Body of pancreas (tissue), 4 donors: ENCODE results near the gene GPR132. TPM values are rescaled to one million over a fixed set of nuclear protein-coding genes. Genes with fewer than 3 reads are reported as not detected.

Experiments
- ATAC-seq: fragments of 150-250 bp; one replicate; pipeline ENCODE4 v1.9.1; 2016
- DNase-seq, 4 donors: peaks; one replicate each; pipeline ENCODE4 v3.0.0-alpha.2; 2019
- H3K27ac ChIP-seq, 4 donors: fragments of 200-600 bp; sonication (generic); 1 replicate in 3 of 4; 2 replicates in 1 of 4; pipeline versions ENCODE4 v1.5.1 to v1.6.1; 2016 to 2019; ENCODE audit warnings: mild to moderate bottlenecking in 1 of 4, mixed read lengths in 1 of 4, moderate library complexity in 1 of 4
- H3K27me3 ChIP-seq, 2 donors: fragments of 200-600 bp; sonication (generic); one replicate each; pipeline ENCODE4 v1.6.0; 2016; ENCODE audit warnings: mild to moderate bottlenecking in 1 of 2
- H3K36me3 ChIP-seq, 2 donors: fragments of 200-600 bp; sonication (generic); replicated peaks in 1 of 2; 2 replicates each; pipeline ENCODE4 v1.5.1; 2016; ENCODE audit warnings: low read depth in 2 of 2; ENCODE audit not compliant: insufficient read depth in 1 of 2
- H3K4me1 ChIP-seq: fragments of 200-600 bp; sonication (generic); one replicate; pipeline ENCODE4 v1.6.0; 2016
- H3K4me3 ChIP-seq, 2 donors: fragments of 200-600 bp; sonication (generic); 1 replicate in 1 of 2; 2 replicates in 1 of 2; pipeline ENCODE4 v1.5.1; 2016 to 2019
- H3K9me3 ChIP-seq, 3 donors: fragments of 200-600 bp; sonication (generic); 1 replicate in 2 of 3; 2 replicates in 1 of 3; pipeline ENCODE4 v1.5.1; 2016
- POLR2A ChIP-seq, 3 donors: fragments of 450-650 bp; IDR thresholded peaks; one replicate each; pipeline ENCODE4 v1.6.1; 2016; ENCODE audit warnings: antibody characterized with exemption in 3 of 3, mild to moderate bottlenecking in 2 of 3
- WGBS, 2 donors: methylation state at CpG; one replicate each; pipeline ENCODE4 v1.1.5; 2017; 5-methylcytosine and 5-hydroxymethylcytosine counted together
- intact Hi-C: fragments of 100-400 bp; cut with DNase I; formaldehyde crosslinking; loops from one replicate; pipeline ENCODE4 v1.15.1; 2023
- total RNA-seq, 2 donors: library from RNA; depleted of rRNA; stranded (reverse); fragments of >200 nt; gene quantifications; one replicate each; pipeline ENCODE4 v1.1.0, GENCODE V29; 2016
- TF ChIP-seq, protein P1 (sequence below), 7 experiments: fragments of 450-650 bp in 4 of 7; fragments of 200-600 bp in 3 of 7; sonication (generic) in 3 of 7; IDR thresholded peaks; one replicate each; pipeline ENCODE4 v1.5.1; 2016 to 2019; ENCODE audit warnings: antibody characterized with exemption in 7 of 7

The GPR132 gene
- total RNA-seq, 2 donors from 2014 or later, result 1.0 TPM; not detected in 1

DNA sequence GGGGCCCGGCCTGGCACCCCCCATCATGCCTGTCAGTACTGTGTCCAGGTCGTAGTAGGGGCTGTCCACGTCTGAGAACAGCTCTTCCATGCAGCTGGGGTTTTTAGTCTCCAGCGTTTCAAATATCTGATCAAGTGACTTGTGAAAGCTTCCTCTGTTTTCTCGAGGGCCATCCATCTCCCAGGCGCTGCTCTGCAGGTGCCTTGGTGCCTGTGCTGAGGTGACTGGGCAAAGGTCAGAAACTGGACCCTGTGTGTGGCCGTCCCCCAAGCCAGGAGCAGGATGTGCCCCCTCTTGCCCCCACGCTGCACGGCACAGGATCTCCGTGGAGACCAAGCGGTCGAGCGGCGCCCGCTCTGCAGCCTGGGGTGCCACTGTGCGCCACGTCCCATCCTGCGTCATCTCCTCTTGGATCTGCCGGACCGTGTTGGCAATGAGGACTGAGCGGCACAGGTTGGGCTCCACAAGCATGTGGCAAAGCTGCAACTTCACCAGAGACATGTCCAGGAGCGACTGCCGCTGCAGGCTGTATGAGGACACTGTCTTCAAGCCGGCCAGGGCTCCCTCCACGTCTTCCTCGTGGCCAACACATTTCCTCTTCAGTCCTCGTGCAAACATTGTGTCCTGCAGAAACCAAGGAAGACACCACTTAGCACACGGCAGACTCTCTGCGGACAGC is 53.8 kb downstream of the GPR132 start:
- 86 to 89% methylated on average over 13 to 29 of the region's 29 CpGs for WGBS, 2 donors
- H3K36me3 ChIP-seq, result peaks cover 0 to 6% of the 10 kb centered on the region in 2 donors
- ATAC-seq, result no peak
- no peaks in the 10 kb centered on the region for H3K27me3 ChIP-seq
- DNase-seq, result no peak
- H3K4me3 ChIP-seq, result no peak overlapping the region
- H3K27ac ChIP-seq, result no peak overlapping the region
- no peaks in the 10 kb centered on the region for H3K4me1 ChIP-seq
- intact Hi-C loops, result no loop called here
- no peaks in the 10 kb centered on the region for H3K9me3 ChIP-seq
- no peak for TF ChIP-seq POLR2A (IDR thresholded peaks at IDR 0.05)
- TF ChIP-seq, protein P1, sequence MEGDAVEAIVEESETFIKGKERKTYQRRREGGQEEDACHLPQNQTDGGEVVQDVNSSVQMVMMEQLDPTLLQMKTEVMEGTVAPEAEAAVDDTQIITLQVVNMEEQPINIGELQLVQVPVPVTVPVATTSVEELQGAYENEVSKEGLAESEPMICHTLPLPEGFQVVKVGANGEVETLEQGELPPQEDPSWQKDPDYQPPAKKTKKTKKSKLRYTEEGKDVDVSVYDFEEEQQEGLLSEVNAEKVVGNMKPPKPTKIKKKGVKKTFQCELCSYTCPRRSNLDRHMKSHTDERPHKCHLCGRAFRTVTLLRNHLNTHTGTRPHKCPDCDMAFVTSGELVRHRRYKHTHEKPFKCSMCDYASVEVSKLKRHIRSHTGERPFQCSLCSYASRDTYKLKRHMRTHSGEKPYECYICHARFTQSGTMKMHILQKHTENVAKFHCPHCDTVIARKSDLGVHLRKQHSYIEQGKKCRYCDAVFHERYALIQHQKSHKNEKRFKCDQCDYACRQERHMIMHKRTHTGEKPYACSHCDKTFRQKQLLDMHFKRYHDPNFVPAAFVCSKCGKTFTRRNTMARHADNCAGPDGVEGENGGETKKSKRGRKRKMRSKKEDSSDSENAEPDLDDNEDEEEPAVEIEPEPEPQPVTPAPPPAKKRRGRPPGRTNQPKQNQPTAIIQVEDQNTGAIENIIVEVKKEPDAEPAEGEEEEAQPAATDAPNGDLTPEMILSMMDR (IDR thresholded peaks at IDR 0.05), result no peak

DNA sequence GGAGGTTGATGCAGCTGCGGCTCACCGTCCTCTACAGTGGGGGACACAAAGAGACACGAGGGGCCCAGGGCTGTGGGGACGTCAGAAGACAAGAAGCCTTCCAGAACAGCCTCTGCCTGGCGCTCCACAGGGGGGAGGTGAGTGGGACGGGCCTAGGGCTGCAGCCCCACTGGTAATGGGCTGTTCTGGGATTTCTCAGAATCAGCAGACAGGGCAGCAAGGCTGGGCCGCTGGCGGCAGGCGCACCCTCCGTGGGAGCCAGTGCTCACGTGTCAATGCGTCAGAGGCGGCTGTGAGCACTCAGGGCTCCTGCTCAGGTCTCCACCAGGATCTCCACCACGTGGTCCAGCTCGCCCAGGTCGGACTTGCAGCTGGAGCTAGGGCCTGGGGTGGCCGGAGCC is 54.3 kb downstream of the GPR132 start:
- H3K27ac ChIP-seq, result no peak overlapping the region
- 78 to 80% methylated on average over 8 to 17 of the region's 17 CpGs for WGBS, 2 donors

DNA sequence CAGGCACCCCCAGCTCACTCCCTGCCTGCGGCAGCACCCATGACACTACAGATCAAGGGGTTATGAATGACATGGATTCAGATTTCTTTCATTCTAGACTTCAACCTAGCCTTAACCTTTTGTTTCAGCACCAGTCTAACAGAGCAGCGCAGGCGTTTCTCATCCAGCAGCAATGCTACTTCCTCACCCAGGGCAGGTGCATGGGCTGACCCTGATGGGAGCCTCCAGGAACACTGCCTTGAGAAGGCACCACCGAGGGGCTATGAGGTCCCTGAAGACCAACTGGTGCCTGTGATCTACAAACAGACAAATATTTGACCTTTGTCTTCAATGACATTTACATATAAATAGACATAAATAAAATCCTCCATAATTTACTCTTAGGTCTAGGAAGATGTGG is 55.1 kb downstream of the GPR132 start:
- no peak overlapping the region for H3K27ac ChIP-seq

More for the DNA sequence above, 54.3 kb downstream of the GPR132 start:
- H3K4me3 ChIP-seq, result no peak overlapping the region
- intact Hi-C loops, result no loop called here
- H3K9me3 ChIP-seq, result no peaks in the 10 kb centered on the region
- H3K4me1 ChIP-seq, result no peaks in the 10 kb centered on the region
- peaks cover 0 to 6% of the 10 kb centered on the region in 2 donors for H3K36me3 ChIP-seq
- ATAC-seq (no peak), DNase-seq (no peak)
- TF ChIP-seq, protein P1 (IDR thresholded peaks at IDR 0.05), result no peak
- TF ChIP-seq POLR2A (IDR thresholded peaks at IDR 0.05), result no peak
- no peaks in the 10 kb centered on the region for H3K27me3 ChIP-seq

DNA sequence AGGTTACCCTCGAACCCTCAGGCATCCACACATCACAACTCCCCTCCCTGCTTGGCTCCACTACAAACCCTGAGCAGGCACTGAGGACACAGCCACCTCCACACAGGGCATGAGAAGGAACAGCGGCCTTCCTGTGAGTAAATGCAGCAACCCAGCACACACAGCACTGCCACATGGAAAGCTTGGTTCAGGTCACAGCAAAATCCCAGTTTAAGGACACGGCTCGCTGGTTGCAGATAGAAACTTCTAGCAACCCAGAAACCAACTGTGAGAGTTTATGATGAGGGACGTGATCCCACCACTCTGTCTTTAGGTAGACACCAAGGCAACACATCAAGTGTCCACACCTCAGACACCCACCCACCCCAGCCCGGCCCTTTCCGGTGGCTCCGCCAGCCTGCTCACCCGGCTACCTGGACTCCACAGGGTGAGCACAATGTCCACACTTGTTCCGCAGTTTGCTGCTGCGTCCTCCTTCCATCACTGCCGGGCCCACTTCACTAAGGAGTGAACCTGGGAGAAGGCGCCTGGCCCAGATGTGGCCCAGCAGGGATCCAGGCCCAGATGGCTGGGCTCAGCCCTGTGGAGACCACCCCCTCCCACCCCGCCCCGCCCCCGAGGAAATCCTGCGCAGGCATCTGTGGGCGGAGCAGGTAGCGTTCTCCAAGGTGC is 57.5 kb downstream of the GPR132 start:
- Histone ChIP-seq H3K36me3 (peaks cover 0 to 6% of the 10 kb centered on the region in 2 donors), H3K4me1 (no peaks in the 10 kb centered on the region), H3K4me3 (no peak overlapping the region), H3K9me3 (no peaks in the 10 kb centered on the region), H3K27me3 (no peaks in the 10 kb centered on the region), H3K27ac (no peak overlapping the region)
- no peak for ATAC-seq
- no peak for DNase-seq
- 90 to 94% methylated on average over 14 to 18 of the region's 19 CpGs for WGBS, 2 donors
- TF ChIP-seq POLR2A (IDR thresholded peaks at IDR 0.05), result no peak
- TF ChIP-seq, protein P1 (IDR thresholded peaks at IDR 0.05), result no peak
- intact Hi-C loops, result no loop called here

More for the DNA sequence above, 55.1 kb downstream of the GPR132 start:
- WGBS, 2 donors, result 84 to 88% methylated on average over 4 of the region's 4 CpGs
- intact Hi-C loops, result no loop called here
- no peak for ATAC-seq
- no peaks in the 10 kb centered on the region for H3K4me1 ChIP-seq
- TF ChIP-seq, protein P1 (IDR thresholded peaks at IDR 0.05), result no peak
- TF ChIP-seq POLR2A (IDR thresholded peaks at IDR 0.05), result no peak
- peaks cover 0 to 6% of the 10 kb centered on the region in 2 donors for H3K36me3 ChIP-seq
- no peak overlapping the region for H3K4me3 ChIP-seq
- DNase-seq, result no peak
- H3K27me3 ChIP-seq, result no peaks in the 10 kb centered on the region
- no peaks in the 10 kb centered on the region for H3K9me3 ChIP-seq
